Non-pigmented ciliary epithelial cell (primary cell): Measurements from ENCODE around the gene PPP2R1A.
"Not testable (repeated sequence)": the region's sequence is repeated elsewhere in the genome, so short reads cannot be mapped to it uniquely, and the experiment has no call there.

Source experiments
- DNase-seq: peaks from one replicate; pipeline ENCODE4 v3.0.0-alpha.2; 2010; ENCODE audit warnings: low read depth

Gene PPP2R1A

GRCh38 chr19:52200755-52201391, 11.0 kb downstream of the PPP2R1A start:
- DNase-seq: not testable (repeated sequence)

- DNase-seq: no peak
These were observed 16.6 kb downstream of the PPP2R1A start for GRCh38 chr19:52206481-52206880.

GRCh38 chr19:52211203-52211602, 21.4 kb downstream of the PPP2R1A start:
- DNase-seq: no peak

- no peak for DNase-seq
These were observed 22.2 kb downstream of the PPP2R1A start for GRCh38 chr19:52211926-52212571.

GRCh38 chr19:52212572-52213255, 22.9 kb downstream of the PPP2R1A start:
- DNase-seq: no peak

- DNase-seq: no peak
These were observed 24.4 kb downstream of the PPP2R1A start for GRCh38 chr19:52214241-52214640.

GRCh38 chr19:52216401-52216800, 26.5 kb downstream of the PPP2R1A start:
- no peak for DNase-seq

- DNase-seq: no peak
These were observed 27.7 kb downstream of the PPP2R1A start for GRCh38 chr19:52217576-52217975.

GRCh38 chr19:52219611-52220010, 29.8 kb downstream of the PPP2R1A start:
- DNase-seq: no peak

GRCh38 chr19:52221031-52221430, 31.2 kb downstream of the PPP2R1A start:
- no peak for DNase-seq

- DNase-seq: no peak
These were observed 32.1 kb downstream of the PPP2R1A start for GRCh38 chr19:52221831-52222375.

GRCh38 chr19:52224211-52224610, 34.4 kb downstream of the PPP2R1A start:
- no peak for DNase-seq

- DNase-seq: no peak
These were observed 36.8 kb downstream of the PPP2R1A start for GRCh38 chr19:52226652-52227051.

GRCh38 chr19:52227196-52227940, 37.5 kb downstream of the PPP2R1A start:
- no peak for DNase-seq

GRCh38 chr19:52227980-52228379, 38.1 kb downstream of the PPP2R1A start:
- no peak for DNase-seq

- DNase-seq: no peak
These were observed 39.7 kb downstream of the PPP2R1A start for GRCh38 chr19:52229524-52229923.

GRCh38 chr19:52230685-52231084, 40.8 kb downstream of the PPP2R1A start:
- DNase-seq: no peak

GRCh38 chr19:52231154-52231910, 41.5 kb downstream of the PPP2R1A start:
- no peak for DNase-seq

GRCh38 chr19:52234406-52234805, 44.6 kb downstream of the PPP2R1A start:
- DNase-seq: no peak

- no peak for DNase-seq
These were observed 47.3 kb downstream of the PPP2R1A start for GRCh38 chr19:52237197-52237596.

GRCh38 chr19:52237771-52238400, 48.0 kb downstream of the PPP2R1A start:
- DNase-seq: peak; percentile 26
